OCI-LY1 (cell line): Measurements from ENCODE around the gene ESAM.

ENCODE experiments used
- H2AFZ ChIP-seq: fragments of 200-600 bp; sonication (generic), shearing (Covaris generic); 2 replicates; pipeline ENCODE4 v1.6.0; 2014; ENCODE audit warnings: antibody characterized with exemption, mild to moderate bottlenecking, low read length
- H3F3A ChIP-seq: fragments of 200-600 bp; sonication (generic), shearing (Covaris generic); 2 replicates; pipeline ENCODE4 v1.6.0; 2014; ENCODE audit warnings: mild to moderate bottlenecking, antibody characterized with exemption, low read length, moderate library complexity; ENCODE audit not compliant: insufficient read depth
- H3K27ac ChIP-seq: fragments of 200-600 bp; sonication (generic); 2 replicates; pipeline ENCODE4 v1.5.1; 2014; ENCODE audit warnings: low read length, mixed run types, mild to moderate bottlenecking, low read depth; ENCODE audit not compliant: poor library complexity, severe bottlenecking
- H3K27me3 ChIP-seq: fragments of 200-600 bp; sonication (generic); 2 replicates; pipeline ENCODE4 v1.6.0; 2014; ENCODE audit warnings: antibody characterized with exemption, mild to moderate bottlenecking, low read length, moderate library complexity; ENCODE audit not compliant: insufficient read depth
- H3K36me3 ChIP-seq: fragments of 200-600 bp; sonication (generic); 2 replicates; pipeline ENCODE4 v1.6.1; 2014; ENCODE audit warnings: mild to moderate bottlenecking, antibody characterized with exemption, low read length, moderate library complexity, mixed read lengths; ENCODE audit not compliant: insufficient read depth
- H3K4me1 ChIP-seq: fragments of 200-600 bp; sonication (generic); 2 replicates; pipeline ENCODE4 v1.5.1; 2014; ENCODE audit warnings: mild to moderate bottlenecking, low read length, moderate library complexity; ENCODE audit not compliant: insufficient read depth, severe bottlenecking
- H3K4me2 ChIP-seq: fragments of 200-600 bp; sonication (generic), shearing (Covaris generic); 2 replicates; pipeline ENCODE4 v1.6.1; 2014; ENCODE audit warnings: low read length
- H3K4me3 ChIP-seq: fragments of 200-600 bp; sonication (generic); 2 replicates; pipeline ENCODE4 v1.5.1; 2014; ENCODE audit warnings: low read length, low read depth, mild to moderate bottlenecking, mixed read lengths; ENCODE audit not compliant: poor library complexity, severe bottlenecking
- H3K79me2 ChIP-seq: fragments of 200-600 bp; shearing (Covaris generic); 2 replicates; pipeline ENCODE4 v1.6.1; 2016; ENCODE audit warnings: mixed run types, low read length, mixed read lengths; ENCODE audit not compliant: insufficient read depth
- H3K9ac ChIP-seq: fragments of 200-600 bp; sonication (generic), shearing (Covaris generic); 2 replicates; pipeline ENCODE4 v1.6.1; 2014; ENCODE audit warnings: mild to moderate bottlenecking, low read length, mixed read lengths
- H3K9me2 ChIP-seq: fragments of 200-600 bp; sonication (generic), shearing (Covaris generic); 2 replicates; pipeline ENCODE4 v1.6.1; 2014; ENCODE audit warnings: low read depth, mild to moderate bottlenecking, low read length, mixed read lengths
- H3K9me3 ChIP-seq: fragments of 200-600 bp; shearing (Covaris generic); 2 replicates; pipeline ENCODE4 v1.6.1; 2014; ENCODE audit warnings: low read length, mixed read lengths
- H4K20me1 ChIP-seq: fragments of 200-600 bp; sonication (generic), shearing (Covaris generic); 2 replicates; pipeline ENCODE4 v1.6.0; 2016; ENCODE audit warnings: mild to moderate bottlenecking, low read length; ENCODE audit not compliant: insufficient read depth
- CTCF ChIP-seq: fragments of 200-600 bp; sonication (generic), shearing (Covaris generic); IDR thresholded peaks from 2 replicates; pipeline ENCODE4 v1.5.1; 2017; ENCODE audit warnings: mild to moderate bottlenecking, antibody characterized with exemption, low read length, moderate library complexity, mixed read lengths
- EZH2 ChIP-seq: fragments of 200-600 bp; sonication (generic), shearing (Covaris generic); IDR thresholded peaks from 2 replicates; pipeline ENCODE4 v1.8.0; 2017; ENCODE audit warnings: borderline replicate concordance, mixed run types, mild to moderate bottlenecking, antibody characterized with exemption, low read length, moderate library complexity, mixed read lengths

Gene ESAM

GRCh38 chr11:124807201-124807600, 45.1 kb upstream of the ESAM start:
- H2AFZ ChIP-seq: no peak overlapping the region
- no peak overlapping the region for H3K4me2 ChIP-seq
- H3K79me2 ChIP-seq: no peaks in the 10 kb centered on the region
- no peaks in the 10 kb centered on the region for H3K4me1 ChIP-seq
- no peaks in the 10 kb centered on the region for H3K9me3 ChIP-seq
- no peaks in the 10 kb centered on the region for H3K27me3 ChIP-seq
- no peaks in the 10 kb centered on the region for H3K9me2 ChIP-seq
- H4K20me1 ChIP-seq: no peaks in the 10 kb centered on the region
- H3K4me3 ChIP-seq: no peak overlapping the region
- H3K27ac ChIP-seq: no peak overlapping the region
- no peaks in the 10 kb centered on the region for H3F3A ChIP-seq
- H3K9ac ChIP-seq: no peak overlapping the region
- TF ChIP-seq EZH2: no peak
- TF ChIP-seq CTCF: no peak
- no peaks in the 10 kb centered on the region for H3K36me3 ChIP-seq

GRCh38 chr11:124804884-124805283, 42.8 kb upstream of the ESAM start:
- Histone ChIP-seq H3K9me2 (no peaks in the 10 kb centered on the region), H3K27ac (no peak overlapping the region), H2AFZ (no peak overlapping the region), H3K79me2 (no peaks in the 10 kb centered on the region), H3K4me1 (peaks cover 8% of the 10 kb centered on the region), H3F3A (no peaks in the 10 kb centered on the region), H3K4me3 (no peak overlapping the region), H3K36me3 (no peaks in the 10 kb centered on the region), H4K20me1 (no peaks in the 10 kb centered on the region), H3K27me3 (no peaks in the 10 kb centered on the region), H3K4me2 (no peak overlapping the region), H3K9ac (no peak overlapping the region), H3K9me3 (no peaks in the 10 kb centered on the region)
- TF ChIP-seq CTCF (no peak), EZH2 (no peak)

GRCh38 chr11:124801636-124802312, 39.7 kb upstream of the ESAM start:
- H3K9me2 ChIP-seq: no peaks in the 10 kb centered on the region
- H4K20me1 ChIP-seq: no peaks in the 10 kb centered on the region
- H3F3A ChIP-seq: no peaks in the 10 kb centered on the region
- H3K4me3 ChIP-seq: no peak overlapping the region
- TF ChIP-seq EZH2 (no peak), CTCF (no peak)
- no peak overlapping the region for H3K4me2 ChIP-seq
- no peaks in the 10 kb centered on the region for H3K27me3 ChIP-seq
- H3K27ac ChIP-seq: no peak overlapping the region
- no peaks in the 10 kb centered on the region for H3K79me2 ChIP-seq
- H3K9me3 ChIP-seq: no peaks in the 10 kb centered on the region
- peaks cover 16% of the 10 kb centered on the region for H3K4me1 ChIP-seq
- no peak overlapping the region for H3K9ac ChIP-seq
- no peaks in the 10 kb centered on the region for H3K36me3 ChIP-seq
- H2AFZ ChIP-seq: no peak overlapping the region
